ENCODE data around the gene IL20. TPM values are rescaled to one million over a fixed set of nuclear protein-coding genes. Genes with fewer than 3 reads are reported as not detected.
"Not testable (repeated sequence)": the region's sequence is repeated elsewhere in the genome, so short reads cannot be mapped to it uniquely, and the experiment has no call there.

IL20 gene
- total RNA-seq, 1 experiment from 2014 or later, result not detected

GRCh38 chr1:206841609-206842323 is 23.7 kb upstream of the IL20 start:
- in situ Hi-C loops (cut with HindIII; ENCODE audit: low sequenced_read_pairs), result no loop called here
- DNase-seq (ENCODE audit: low spot score), result no peak

- in situ Hi-C loops (cut with HindIII; ENCODE audit: low sequenced_read_pairs), result no loop called here
- DNase-seq (ENCODE audit: low spot score), result no peak
Measured at GRCh38 chr1:206842854-206843253, 22.6 kb upstream of the IL20 start.

GRCh38 chr1:206843626-206844025 is 21.8 kb upstream of the IL20 start:
- in situ Hi-C loops (cut with HindIII; ENCODE audit: low sequenced_read_pairs), result no loop called here
- DNase-seq (ENCODE audit: low spot score), result no peak

GRCh38 chr1:206846487-206846886 is 18.9 kb upstream of the IL20 start:
- no peak for DNase-seq (ENCODE audit: low spot score)
- in situ Hi-C loops (cut with HindIII; ENCODE audit: low sequenced_read_pairs), result no loop called here

- DNase-seq (ENCODE audit: low spot score), result no peak
- in situ Hi-C loops (cut with HindIII; ENCODE audit: low sequenced_read_pairs), result no loop called here
Measured at GRCh38 chr1:206847337-206847834, 18.0 kb upstream of the IL20 start.

GRCh38 chr1:206847946-206848345 is 17.5 kb upstream of the IL20 start:
- in situ Hi-C loops (cut with HindIII; ENCODE audit: low sequenced_read_pairs), result no loop called here
- no peak for DNase-seq (ENCODE audit: low spot score)

GRCh38 chr1:206850401-206850800 is 15.0 kb upstream of the IL20 start:
- in situ Hi-C loops (cut with HindIII; ENCODE audit: low sequenced_read_pairs), result no loop called here
- no peak for DNase-seq (ENCODE audit: low spot score)

- DNase-seq (ENCODE audit: low spot score), result no peak
- in situ Hi-C loops (cut with HindIII; ENCODE audit: low sequenced_read_pairs), result no loop called here
Measured at GRCh38 chr1:206851341-206852010, 13.9 kb upstream of the IL20 start.

- in situ Hi-C loops (cut with HindIII; ENCODE audit: low sequenced_read_pairs); DNase-seq (ENCODE audit: low spot score): not testable (repeated sequence)
Measured at GRCh38 chr1:206852662-206853061, 12.8 kb upstream of the IL20 start.

- in situ Hi-C loops (cut with HindIII; ENCODE audit: low sequenced_read_pairs); DNase-seq (ENCODE audit: low spot score): not testable (repeated sequence)
Measured at GRCh38 chr1:206853696-206854095, 11.7 kb upstream of the IL20 start.

GRCh38 chr1:206854401-206855129 is 10.9 kb upstream of the IL20 start:
- DNase-seq (ENCODE audit: low spot score), result peak; percentile 37
- in situ Hi-C loops (cut with HindIII; ENCODE audit: low sequenced_read_pairs), result no loop called here

GRCh38 chr1:206855859-206856258 is 9.6 kb upstream of the IL20 start:
- in situ Hi-C loops (cut with HindIII; ENCODE audit: low sequenced_read_pairs), result no loop called here
- no peak for DNase-seq (ENCODE audit: low spot score)

- DNase-seq (ENCODE audit: low spot score), result no peak
- in situ Hi-C loops (cut with HindIII; ENCODE audit: low sequenced_read_pairs), result no loop called here
Measured at GRCh38 chr1:206856674-206857464, 8.6 kb upstream of the IL20 start.

GRCh38 chr1:206859082-206859521 is 6.3 kb upstream of the IL20 start:
- no peak for DNase-seq (ENCODE audit: low spot score)

GRCh38 chr1:206860165-206860564 is 5.3 kb upstream of the IL20 start:
- in situ Hi-C loops (cut with HindIII; ENCODE audit: low sequenced_read_pairs), result no loop called here
- no peak for DNase-seq (ENCODE audit: low spot score)

More at GRCh38 chr1:206859082-206859521, 6.3 kb upstream of the IL20 start:
- in situ Hi-C loops (cut with HindIII; ENCODE audit: low sequenced_read_pairs), result no loop called here

- in situ Hi-C loops (cut with HindIII; ENCODE audit: low sequenced_read_pairs), result no loop called here
- no peak for DNase-seq (ENCODE audit: low spot score)
Measured at GRCh38 chr1:206863266-206863665, 2.2 kb upstream of the IL20 start.

- in situ Hi-C loops (cut with HindIII; ENCODE audit: low sequenced_read_pairs), result no loop called here
- no peak for DNase-seq (ENCODE audit: low spot score)
Measured at GRCh38 chr1:206866062-206866461, 639 bp downstream of the IL20 start.

- no peak for DNase-seq (ENCODE audit: low spot score)
- in situ Hi-C loops (cut with HindIII; ENCODE audit: low sequenced_read_pairs), result no loop called here
Measured at GRCh38 chr1:206867239-206867638, 1.8 kb downstream of the IL20 start.

- no peak for DNase-seq (ENCODE audit: low spot score)
- in situ Hi-C loops (cut with HindIII; ENCODE audit: low sequenced_read_pairs), result no loop called here
Measured at GRCh38 chr1:206867716-206868115, 2.3 kb downstream of the IL20 start.
